Lung microvascular endothelial cell (primary cell): ENCODE data around the gene TBCA. TPM values are rescaled to one million over a fixed set of nuclear protein-coding genes. Genes with fewer than 3 reads are reported as not detected.

Experiments
- DNase-seq, 2 donors: peaks; one replicate each; pipeline versions ENCODE4 v3.0.0 to v3.0.0-alpha.2; 2010; ENCODE audit warnings: low read depth in 2 of 2
- total RNA-seq: library from RNA; depleted of rRNA; stranded (reverse); fragments of >200 nt; gene quantifications from 2 replicates; pipeline ENCODE4 v1.2.1, GENCODE V29; 2014

Gene TBCA
- total RNA-seq, 1 donor from 2014 or later, result 91.9 TPM

DNA sequence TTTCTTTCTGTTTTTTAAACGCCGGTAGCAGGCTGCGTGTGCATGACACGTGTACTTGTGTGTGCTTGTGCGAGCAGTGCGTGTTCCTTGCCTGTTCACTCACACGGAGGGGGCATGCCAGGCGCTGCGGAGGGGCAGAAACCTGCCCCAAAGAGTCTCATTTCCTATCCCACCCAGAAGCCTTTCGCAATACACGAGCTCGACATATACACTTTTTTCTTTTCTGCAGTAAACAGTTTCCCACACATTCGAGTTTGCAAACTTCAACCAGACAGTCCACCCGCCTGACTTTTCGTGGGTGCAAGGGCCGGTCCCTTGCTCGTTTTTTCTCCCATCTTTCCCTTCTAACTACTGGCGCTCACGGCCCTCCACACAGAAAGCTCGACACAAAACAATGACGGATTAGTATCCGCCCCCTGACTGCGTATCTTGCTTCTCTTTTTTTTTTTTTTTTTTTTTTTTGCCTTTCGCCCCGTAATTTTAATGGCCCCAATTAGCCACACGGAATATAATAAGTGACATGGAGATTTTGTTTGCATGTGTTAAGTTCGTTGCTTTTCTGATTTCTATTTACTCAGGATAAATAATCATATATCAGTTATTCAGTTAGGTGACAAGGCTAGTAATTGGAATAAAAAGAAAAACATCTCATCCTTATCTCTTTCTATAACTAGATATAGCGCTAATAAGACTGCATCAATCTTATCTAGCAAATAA, 132.3 kb downstream of the TBCA start:
- DNase-seq, result no peak

DNA sequence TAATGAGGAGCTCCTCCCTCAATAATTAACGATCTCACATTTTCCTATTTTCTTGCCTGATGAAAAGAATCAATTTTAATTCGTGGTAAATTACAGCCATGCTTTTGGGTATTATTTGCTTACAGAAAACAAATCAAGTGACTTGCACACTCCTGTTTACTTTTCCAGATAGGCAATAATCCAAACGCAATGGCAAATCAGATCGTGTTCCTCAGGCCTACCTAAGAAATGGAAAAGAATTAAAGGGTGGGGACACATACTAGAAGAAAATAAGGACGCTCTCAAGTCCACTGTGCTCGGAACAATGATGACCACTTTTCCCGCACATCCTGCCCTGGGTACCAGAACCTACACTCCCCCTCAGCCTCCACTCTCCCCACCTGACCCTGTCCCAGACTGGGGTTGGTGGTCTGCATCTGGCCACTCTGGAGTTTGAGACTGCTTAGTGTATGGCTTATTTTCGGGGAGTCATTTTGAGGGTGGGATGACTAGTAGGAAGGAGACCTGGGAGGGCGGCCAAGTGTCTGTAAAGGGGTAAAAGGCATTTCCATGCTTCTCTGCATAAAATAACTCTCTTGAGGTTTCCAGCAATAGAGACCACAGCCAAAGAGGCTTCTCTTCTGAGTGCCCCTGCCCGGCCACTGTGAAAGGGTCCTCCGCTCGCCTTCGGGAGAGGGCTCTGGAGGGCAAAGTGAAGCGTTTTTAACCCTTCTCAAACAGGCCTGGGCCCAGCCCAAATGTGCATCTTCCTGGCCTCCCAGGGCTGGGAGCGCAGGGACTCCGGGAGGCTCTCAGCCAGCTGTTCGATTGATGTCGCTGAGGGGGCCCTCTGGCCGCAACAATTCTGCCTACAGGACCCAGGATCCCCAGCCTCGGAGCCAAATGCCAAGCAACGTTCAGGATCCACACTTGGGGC, 133.1 kb downstream of the TBCA start:
- no peak for DNase-seq

DNA sequence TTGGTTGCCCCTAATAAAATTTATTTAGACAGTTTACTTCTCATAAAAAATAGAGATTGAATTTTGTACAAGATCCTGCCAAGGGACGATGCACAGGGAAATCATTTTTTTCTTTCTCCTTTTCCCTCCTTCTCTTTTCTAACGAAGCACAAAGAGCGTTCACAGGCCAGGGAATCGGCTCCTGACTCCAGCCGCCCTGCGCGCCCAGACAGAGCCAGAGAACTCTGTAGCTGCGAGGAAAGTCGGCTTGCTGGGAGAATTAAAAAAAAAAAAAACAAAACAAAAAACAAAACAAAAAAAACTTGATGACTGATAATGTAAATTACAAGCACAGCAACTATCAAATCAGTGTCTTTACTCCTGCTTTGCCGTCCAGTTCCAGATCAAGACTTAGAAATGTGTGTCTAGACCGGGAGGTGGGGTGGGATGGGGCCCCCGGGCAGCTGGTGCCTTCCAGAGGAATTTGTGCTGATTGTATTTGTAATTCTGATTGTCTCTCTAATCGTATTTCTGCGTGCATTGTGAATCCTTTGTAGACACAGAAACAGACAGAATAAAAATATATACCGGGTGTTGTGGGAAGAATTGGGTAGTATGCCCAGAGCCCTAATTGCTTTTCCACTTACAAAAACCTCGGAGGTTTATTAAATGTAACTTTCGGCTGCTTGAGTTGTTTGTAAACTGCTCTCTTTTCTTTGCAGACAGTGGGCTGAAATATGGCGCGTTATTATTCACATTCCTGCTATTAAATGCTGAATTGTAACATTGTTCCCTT, 134.0 kb downstream of the TBCA start:
- no peak for DNase-seq

DNA sequence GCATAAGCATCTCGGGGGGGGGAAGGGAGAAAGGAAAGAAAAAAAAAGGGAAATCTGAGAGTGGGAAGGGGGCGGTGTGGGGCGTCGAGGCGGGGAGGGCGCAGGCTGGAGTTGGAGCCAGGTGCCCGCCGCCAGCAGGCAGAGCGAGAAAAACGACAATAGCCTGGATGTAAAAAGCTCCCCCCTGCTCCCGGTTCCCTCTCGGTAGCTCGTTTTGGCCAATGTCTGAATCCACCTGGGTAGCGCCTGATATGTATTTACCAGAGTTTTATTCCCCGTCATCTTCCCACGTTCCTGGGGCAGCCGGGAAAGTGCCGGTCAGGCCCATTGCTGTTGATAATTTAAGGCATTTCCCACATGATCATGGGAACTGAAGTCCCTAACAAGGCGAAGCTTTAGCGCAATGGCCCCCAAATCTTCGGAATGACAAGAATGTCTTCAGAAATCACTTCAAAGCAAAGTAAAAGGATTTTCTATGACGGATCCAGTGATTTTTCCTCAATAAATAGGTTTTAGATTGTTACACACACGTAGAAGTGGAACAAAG, 134.7 kb downstream of the TBCA start:
- no peak for DNase-seq

Other genes with a start within 250 kb of the TBCA start
- not detected in 2 replicates for gene OTP, start 137.6 kb downstream of the TBCA start, total RNA-seq